Hematopoietic multipotent progenitor cell (in vitro differentiated cells): ENCODE data around the gene PCYT1A. TPM values are rescaled to one million over a fixed set of nuclear protein-coding genes. Genes with fewer than 3 reads are reported as not detected.
"Not testable (repeated sequence)": the region's sequence is repeated elsewhere in the genome, so short reads cannot be mapped to it uniquely, and the experiment has no call there.

Experiments
- DNase-seq, 3 donors: peaks; one replicate each; pipeline ENCODE4 v3.0.0-alpha.2; 2011 to 2015; ENCODE audit warnings: low read depth in 2 of 3, low spot score in 2 of 3
- total RNA-seq: library from RNA; depleted of rRNA; stranded (reverse); fragments of >200 nt; gene quantifications from one replicate; pipeline ENCODE4 v1.2.3, GENCODE V29; 2012

The PCYT1A gene
- total RNA-seq: 57.1 TPM

DNA sequence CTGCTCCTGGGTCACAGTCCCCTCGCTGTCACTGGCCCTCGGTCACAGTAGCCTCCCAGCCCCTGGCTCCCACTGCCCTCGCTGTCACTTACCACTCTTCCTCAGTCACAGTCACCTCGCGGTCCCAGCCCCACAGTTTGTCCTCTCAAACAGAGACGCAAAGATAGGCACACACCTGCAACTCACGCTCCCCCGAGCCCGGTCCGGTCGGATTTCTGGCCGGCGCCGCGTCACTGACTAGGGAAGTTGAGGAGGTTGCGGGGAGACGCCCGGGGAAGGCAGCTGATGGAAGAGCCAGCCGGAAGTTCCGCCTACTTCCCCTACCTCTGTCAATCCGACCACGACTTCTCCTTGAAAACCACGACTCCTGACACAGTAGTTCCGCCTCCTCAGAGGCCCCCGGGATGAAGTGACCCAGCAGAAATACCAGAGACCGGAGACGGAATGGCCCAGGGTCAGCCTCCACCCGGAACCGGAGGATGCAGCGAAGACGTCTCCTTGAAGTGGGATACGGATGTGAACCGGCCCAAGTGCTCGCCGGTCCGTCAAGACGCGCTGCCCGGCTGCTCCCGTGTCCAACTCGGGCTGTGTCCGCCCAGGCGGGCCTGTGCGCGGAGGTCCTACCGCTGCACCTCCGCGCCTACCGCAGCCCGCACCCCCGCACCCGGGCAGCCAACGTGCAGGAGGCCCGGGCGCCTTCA, at the start of gene PCYT1A:
Gene PCYT1A, minus strand, starts transcription at position 287 of the 701 bp plus-strand sequence. CDS start 17,195 bp downstream, outside the sequence.
- peak; percentile 37 to 90 (median 90) for DNase-seq

DNA sequence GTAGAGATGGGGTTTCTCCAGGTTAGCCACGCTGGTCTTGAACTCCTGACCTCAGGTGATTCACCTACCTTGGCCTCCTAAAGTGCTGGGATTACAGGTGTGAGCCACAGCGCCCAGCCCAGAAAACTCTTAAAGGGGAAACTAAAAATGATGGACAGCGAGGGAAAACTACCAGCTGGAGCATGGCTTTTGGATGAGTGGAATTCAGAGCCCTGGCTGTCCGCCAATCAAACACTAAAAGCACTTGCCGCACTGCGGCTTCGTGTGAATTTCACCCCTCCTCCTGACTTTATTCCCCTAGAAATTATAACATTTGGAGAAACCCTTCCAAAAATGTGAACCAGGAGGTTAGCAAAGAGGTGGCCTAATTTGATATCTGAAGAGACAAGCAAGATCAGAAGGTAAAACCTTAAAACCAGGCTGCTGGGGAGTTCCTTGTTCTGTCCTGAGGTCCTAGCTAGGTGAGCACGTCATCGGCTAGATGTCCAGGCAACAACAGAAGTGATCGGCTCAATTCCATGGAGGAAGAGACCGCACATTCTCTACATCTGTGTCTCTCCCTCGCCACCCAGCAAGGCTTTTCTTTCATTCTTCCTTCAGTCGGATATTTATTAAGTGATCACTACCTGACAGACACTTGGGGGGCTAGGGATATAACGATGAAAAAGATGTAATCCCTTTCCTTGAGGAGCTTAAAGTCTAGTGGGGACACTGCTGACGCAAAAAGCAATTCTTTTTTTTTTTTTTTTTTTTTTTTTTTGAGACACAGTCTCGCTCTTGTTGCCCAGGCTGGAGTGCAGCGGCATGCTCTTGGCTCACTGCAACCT, 49.0 kb upstream of the PCYT1A start:
- DNase-seq: no peak

DNA sequence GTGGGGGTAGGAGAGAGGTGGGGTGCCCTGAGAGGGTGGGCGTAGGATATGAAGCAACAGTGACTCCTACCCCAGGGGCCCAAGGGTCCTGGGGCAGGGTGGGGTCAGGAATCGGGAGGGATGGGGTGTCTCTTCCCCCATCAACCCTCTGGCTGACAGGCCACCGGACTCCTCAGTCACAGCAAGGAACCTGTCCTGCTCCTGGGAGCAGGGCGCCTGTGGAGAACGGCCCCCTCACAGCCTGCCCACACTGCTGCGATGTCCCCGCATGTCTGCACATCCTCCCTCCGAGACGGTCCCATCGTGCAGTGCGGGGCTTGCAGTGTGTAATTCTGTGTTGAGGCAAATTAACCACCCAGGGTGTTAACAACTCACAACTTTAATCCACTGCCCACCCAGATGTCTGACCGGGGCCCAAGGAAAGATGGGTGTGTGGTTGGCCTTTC, 48.0 kb upstream of the PCYT1A start:
- no peak for DNase-seq

DNA sequence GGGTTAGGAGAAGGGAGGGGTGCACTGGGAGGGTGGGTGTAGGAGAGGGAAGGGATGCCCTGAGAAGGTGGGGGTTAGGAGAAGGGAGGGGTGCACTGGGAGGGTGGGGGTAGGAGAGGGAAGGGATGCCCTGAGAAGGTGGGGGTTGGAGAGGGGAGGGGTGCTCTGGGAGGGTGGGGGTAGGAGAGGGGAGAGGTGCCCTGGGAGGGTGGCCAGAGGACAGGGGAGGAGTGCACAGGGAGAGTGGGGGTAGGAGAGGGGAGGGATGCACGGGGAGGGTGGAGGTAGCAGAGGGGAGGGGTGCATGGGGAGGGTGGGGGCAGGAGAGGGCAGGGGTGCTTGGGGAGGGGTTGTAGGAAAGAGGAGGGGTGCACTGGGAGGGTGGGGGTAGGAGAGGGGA, 47.5 kb upstream of the PCYT1A start:
- DNase-seq: no peak

DNA sequence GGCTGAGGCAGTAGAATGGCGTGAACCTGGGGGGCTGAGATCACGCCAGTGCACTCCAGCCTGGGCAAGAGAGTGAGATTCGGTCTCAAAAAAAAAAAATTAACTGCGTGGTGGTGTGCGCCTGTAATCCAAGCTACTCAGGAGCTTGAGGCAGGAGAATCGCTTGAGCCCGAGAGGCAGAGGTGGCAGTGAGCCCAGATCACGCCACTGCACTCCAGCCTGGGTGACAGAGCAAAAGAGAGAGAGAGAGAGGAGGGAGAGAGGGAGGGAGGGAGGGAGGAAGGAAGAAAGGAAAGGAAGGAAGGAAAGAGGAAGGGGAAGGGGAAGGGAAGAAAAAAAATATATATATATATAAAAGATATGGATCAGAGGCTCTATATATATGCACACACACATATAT, 44.6 kb upstream of the PCYT1A start:
- no peak for DNase-seq

DNA sequence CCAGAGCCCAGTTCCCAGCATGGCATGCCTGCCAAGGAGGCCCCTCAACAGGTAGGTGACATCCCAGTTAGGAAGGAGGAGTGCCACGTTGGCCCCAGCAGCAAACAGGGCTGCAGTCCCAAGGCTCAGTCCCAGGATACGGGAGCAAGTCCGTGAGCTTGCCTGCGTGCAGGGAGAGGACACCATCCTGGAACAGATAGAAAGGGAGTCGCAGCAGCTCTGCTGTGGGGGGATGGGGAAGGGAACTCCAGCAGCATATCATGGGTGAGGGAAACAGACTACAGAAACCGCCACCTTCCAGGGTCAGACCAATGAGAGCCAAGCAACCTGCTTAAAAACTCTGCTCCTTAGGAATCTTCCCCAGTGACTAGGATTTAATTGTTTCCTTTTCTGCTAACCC, 39.9 kb upstream of the PCYT1A start:
- no peak for DNase-seq

DNA sequence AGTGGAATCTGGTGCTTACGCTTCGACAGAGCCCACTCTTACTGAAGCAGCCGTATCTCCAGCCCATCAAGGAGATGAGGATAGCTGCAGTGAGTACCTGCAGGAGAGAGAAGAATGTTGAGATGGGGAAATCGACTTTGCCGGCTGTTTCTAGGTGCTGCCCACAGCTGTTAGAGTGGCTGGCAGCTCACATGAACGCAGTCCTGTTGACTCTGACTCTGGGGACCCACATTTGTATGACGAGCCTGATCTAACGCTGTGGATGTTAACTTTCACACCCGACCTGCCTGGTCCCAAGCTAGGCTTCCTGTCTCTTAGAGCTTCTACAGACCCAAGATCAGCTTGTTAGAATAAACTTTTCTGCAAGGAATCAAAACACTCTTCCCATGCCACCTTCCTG, 39.4 kb upstream of the PCYT1A start:
- DNase-seq: no peak

DNA sequence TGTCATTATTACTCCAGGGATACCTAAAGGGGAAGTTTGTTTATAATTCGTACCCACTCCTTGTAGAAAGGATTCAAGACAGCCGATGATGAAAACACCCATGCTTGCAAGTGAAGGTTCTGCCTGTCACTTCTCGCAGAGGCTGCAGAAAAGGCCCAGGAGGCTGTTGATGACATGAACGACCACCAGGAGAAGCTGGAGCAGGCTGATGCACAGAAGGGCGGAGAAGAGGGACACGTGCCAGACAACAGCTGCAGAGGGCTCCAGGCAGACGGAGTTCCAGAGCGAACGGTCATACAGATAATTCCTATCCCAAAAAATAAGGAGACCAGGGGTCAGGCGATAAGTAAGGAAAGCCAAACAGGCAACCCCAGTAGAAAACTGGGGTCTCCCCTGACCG, 36.2 kb upstream of the PCYT1A start:
- DNase-seq: no peak

DNA sequence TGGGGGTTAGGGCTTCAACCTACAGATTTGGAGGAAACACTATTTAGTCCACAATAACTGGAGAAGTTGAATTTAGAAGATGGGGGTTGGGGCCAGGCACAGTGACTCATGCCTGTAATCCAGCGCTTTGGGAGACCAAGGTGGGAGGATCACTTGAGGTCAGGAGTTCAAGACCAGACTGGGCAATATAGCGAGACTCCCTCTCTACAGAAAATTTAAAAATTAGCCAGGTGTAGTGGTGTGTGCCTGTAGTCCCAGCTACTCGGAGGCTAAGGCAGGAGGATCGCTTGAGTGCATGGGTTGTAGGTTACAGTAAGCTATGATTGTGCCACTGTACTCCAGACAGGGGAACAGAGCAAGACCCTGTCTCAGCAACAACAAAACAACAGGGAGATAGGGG, 35.5 kb upstream of the PCYT1A start:
- DNase-seq: no peak

DNA sequence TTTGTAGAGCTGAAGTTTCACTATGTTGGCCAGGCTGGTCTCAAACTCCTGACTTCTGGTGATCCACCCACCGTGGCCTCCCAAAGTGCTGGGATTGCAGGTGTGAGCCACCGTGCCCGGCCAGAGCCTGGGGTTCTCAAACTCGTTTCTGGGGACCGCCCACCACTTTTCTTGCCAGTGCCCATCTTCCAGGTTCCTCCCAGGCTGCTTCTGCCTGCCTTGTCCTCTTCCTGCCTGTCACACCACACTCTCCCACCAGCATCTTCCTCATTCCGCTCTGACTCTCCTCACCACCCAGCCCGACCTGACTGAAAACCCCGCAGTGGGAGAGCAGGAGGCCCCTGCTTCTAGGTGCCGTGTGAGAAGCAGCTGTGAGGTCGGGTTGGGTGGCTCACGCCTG, 33.6 kb upstream of the PCYT1A start:
- DNase-seq: no peak

DNA sequence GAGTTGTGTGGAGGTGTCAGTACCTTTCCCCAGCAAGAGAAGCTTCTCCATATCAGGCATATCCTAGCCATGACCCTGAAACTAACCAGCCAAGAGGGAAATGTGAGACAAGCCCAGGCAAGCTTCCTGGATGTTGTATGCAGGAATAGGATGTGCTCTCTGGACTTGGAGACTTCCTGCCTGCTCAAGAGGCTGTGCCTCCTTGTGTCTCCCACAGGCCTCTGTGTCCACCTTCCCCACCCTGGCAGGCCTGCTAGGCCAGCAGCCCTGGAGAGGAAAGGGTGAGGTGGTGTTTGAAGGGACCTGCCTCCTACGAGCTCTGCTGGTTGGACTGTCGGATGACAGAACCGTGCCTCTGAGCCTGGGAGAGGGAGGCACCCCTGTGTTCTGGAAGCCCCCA, 32.6 kb upstream of the PCYT1A start:
- no peak for DNase-seq

DNA sequence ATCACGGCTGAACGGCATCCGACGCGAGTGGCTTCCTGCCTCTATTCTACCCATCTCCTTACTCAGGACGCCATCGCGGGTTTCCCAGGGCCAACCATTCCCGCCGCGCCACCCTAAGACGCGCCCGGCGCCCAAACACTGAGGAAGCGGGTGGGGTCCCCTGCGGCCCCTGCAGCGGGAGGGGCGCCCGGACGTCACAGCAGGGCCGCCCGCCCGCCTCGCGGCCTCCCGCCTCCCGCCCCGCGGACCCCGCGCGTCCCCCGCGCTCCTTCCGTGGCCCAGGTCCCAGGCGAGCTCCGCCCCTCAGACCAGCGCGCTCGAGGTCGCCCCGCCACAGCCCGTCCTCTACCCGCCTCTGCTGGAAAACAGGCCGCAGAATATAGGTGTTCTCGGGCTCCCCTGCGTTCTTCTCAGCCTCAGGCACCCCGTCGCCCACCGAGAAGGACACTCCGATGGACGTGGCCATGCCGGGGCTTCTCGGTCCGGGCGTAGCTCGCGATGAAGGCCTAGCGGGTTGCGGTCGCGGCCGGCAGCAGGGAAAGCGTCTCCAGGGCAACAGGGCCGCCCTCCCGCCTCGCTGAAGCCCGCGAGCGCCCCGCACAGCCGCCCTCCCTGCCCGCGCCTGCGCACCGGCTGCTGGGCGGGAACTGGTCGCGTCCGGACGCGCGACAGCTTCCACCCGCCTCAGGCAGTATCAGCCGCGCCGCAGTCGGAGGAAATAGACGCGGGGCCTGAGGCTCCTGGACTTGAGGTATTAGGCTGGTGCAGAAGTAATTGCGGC, 30.4 kb upstream of the PCYT1A start, which contains the start of gene DYNLT2B:
Gene DYNLT2B, minus strand, starts transcription at position 554 of the 781 bp plus-strand sequence. Its CDS starts 88 bp downstream, at position 466.
- DNase-seq: peak; percentile 74 to 93 (median 91)

DNA sequence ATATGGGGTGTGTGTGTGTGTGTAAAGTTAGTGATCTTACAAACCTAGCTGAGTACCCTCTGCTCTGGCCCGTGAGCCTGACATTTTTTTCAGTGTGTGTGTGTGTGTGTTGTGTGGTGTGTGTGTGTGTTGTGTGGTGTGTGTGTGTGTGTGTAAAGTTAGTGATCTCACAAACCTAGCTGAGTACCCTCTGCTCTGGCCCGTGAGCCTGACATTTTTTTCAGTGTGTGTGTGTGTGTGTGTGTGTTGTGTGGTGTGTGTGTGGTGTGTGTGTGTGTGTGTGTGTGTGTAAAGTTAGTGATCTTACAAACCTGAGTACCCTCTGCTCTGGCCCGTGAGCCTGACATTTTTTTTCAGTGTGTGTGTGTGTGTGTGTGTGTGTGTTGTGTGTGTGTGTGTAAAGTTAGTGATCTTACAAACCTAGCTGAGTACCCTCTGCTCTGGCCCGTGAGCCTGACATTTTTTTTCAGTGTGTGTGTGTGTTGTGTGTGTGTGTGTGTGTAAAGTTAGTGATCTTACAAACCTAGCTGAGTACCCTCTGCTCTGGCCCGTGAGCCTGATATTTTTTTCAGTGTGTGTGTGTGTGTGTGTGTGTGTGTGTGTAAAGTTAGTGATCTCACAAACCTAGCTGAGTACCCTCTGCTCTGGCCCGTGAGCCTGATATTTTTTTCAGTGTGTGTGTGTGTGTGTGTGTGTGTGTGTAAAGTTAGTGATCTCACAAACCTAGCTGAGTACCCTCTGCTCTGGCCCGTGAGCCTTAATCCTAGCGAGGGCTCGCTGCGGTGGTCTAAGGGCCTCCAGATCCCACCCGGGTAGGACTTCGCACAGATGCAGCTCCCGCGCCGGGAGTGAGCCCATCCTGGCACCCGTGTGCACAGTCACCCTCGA, 29.5 kb upstream of the PCYT1A start:
- DNase-seq: peak in 1 of 3 donors; percentile 78

DNA sequence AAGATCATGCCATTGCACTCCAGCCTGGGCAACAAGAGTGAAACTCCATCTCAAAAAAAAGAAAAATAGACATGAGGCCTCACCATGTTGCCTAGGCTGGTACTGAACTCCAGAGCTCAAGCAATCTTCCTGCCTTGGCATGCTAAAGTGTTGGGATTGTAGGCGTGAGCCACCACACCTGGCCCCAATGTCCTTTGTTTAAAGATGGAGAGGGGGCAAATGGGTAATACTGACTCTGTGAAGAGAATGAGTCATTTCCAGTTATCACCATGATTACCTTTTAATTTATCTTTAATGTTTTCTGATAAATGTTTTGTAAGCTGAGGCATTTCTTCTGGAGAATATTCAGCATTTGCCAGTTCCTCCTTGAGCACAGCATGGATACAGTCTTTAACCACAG, 28.3 kb upstream of the PCYT1A start:
- DNase-seq: no peak

DNA sequence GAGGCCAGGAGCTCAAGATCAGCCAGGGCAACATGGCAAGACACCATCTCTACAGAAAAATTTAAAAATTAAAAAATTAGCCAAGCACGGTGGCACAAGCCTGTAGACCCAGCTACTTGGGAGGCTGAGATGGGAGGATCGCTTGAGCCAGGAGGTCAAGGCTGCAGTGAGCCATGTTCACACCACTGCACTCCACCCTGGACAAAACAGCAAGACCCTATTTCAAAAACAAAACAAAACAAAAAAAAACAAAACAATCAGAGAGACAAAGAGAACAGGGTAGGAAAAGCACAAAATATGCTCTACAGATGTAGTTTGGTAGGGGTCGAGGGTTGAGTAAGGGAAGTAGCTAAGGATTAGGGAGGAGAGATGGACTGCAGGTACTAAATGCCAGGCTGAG, 27.1 kb upstream of the PCYT1A start:
- no peak for DNase-seq

DNA sequence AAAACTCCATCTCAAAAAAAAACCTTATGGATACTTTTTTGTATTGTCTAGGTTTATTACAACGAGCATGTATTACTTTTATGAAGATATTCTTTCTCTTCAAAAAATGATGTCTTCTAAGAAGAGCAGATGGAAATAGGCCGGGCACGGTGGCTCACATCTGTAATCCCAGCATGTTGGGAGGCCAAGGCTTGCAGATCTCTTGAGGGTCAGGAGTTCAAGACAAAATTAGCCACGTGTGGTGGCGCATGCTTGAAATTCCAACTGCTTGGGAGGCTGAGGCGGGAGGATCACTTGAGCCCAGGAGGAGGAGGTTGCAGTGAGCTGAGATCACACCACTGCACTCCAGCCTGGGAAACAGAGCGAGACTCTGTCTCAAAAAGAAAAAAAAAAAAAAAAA, 26.6 kb upstream of the PCYT1A start:
- not testable (repeated sequence) for DNase-seq

DNA sequence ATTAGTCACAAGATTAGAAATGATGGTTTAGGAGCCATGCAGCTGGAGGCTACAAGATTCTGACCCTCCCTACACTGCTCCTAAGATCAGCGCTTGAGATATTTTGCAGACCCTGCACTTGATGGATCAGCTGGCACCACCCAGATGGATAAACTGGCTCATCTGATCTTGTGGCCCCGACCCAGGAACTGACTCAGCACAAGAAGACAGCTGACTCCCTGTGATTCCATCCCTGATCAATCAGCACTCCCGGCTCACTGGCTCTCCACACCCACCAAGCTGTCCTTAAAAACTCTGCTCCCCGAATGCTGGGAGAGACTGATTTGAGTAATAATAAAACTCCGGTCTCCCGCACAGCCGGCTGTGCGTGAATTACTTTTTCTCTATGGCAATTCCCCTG, 15.4 kb upstream of the PCYT1A start:
- DNase-seq: not testable (repeated sequence)

DNA sequence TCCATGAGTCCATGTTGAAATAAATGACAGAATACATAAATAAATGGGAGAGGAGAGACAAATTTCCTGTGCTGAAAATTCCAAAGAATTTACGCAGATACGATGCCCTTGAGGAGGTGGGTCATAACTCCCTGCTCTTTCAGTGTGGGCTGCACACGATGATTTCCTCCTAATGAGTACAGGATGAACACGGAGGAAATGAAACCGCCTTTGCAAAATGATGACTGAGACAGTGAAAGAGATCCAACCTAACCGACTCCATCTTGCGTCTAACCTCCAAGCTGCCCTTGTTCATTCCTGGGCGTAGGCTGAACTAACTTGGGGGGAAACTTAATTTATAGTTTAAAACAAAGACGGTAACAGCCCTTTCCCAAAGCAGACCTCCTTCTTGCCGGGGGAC, 15.0 kb upstream of the PCYT1A start:
- not testable (repeated sequence) for DNase-seq

DNA sequence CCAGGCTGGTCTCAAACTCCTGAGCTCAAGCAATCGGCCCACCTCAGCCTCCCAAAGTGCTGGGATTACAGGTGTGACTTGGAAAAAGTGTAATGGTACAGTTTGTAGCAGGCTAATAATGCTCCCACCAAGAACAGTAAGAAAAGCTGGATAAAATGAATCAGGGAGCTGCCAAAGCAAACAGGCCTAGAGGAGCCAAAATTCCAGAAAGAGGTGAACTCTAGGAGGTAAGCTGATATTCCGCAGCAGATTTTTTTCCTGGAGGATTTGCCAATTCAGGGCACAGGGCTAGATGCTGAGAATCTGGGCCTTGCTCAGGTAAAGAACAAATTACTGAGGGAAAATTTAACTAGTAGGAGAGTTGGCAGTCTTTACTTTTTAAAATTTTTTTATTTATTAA, 11.0 kb upstream of the PCYT1A start:
- DNase-seq: no peak

DNA sequence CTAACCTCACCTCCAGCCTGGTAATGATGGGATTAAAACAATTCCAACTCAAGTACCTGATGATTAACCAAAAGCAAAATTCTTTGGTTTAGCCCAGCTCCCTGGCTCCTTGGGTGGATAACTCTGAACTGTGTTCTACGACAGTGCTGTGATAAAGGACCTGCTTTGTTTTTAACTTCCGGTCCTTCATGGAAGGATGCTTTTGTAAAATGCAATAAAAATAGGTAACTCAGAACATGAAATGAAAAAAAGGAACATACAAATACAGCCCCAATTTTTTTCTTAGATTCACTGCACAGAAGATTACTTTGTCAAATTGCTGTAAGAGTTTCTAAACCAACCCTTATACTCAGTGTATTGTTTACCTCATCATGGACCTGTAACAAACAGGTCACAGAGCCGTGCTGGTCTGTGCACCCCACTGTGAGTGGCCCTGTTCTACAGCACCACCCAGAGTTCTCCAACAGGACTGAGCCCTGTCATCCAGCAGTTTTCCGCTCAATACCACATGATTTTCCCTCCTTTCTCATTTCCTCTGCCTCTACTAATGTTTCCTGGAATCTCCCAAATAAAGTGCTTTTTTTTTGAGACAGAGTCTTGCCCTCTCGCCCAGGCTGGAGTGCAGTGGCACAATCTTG, 4.9 kb upstream of the PCYT1A start:
- no peak for DNase-seq
